Measurements from ENCODE around the gene CAMK1G. TPM values are rescaled to one million over a fixed set of nuclear protein-coding genes. Genes with fewer than 3 reads are reported as not detected.

CAMK1G gene
- total and polyA plus RNA-seq, 2 experiments from 2014 or later, result 0.32 to 0.76 TPM

DNA sequence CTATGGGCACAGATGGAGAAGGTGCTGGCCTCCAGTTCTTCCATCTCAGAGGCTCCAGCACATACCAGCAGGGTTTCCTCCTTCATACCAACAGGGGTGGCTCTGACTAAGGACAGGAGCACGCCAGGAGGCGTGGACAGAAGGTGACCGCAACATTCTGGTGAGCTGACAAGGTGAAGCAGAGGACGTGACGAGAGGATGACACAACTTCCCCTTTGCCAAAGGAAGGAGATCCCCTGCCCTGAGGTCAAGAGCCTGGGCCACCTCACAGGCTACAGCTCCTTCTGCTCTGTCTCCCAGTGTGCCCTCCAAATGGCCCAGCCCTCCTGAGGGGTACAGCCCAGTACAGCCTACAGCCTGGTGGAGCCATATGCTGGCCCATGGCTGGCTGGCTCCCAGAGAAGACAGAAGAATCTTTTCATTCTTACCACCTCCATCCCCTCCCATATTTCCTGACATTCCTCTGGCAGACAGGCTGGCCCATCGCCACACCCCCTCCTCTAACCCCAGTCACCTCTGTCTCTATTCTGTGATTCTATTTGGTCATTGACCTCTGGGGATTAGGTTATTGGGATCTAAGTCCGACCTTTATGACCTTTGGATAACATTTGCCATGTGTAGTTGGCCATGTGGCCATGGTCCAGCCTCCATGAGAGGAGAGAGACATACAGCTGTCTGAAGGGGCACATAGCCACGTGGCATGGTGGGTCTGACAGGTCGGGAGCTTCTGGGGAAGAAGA lies 73.8 kb downstream of the CAMK1G start:
- H3K79me2 ChIP-seq (replicated peaks; ENCODE audit: insufficient read depth), result no peaks in the 10 kb centered on the region
- H2AFZ ChIP-seq, result no peak overlapping the region
- no peaks in the 10 kb centered on the region for H3K9me3 Mint-ChIP-seq
- no peaks in the 10 kb centered on the region for H3K36me3 Mint-ChIP-seq (ENCODE audit: low read depth)
- peaks cover 7% of the 10 kb centered on the region for H3K4me1 ChIP-seq (ENCODE audit: insufficient read depth)
- H4K20me1 ChIP-seq (replicated peaks; ENCODE audit: insufficient read depth), result no peaks in the 10 kb centered on the region
- ATAC-seq, result no peak
- TF ChIP-seq JUNB (IDR thresholded peaks at IDR 0.05; ENCODE audit: unreplicated experiment), result no peak
- TF ChIP-seq ZNF114 (CRISPR knock-in tag; IDR thresholded peaks at IDR 0.05), result no peak
- TF ChIP-seq ETS1 (IDR thresholded peaks at IDR 0.05), result no peak
- TF ChIP-seq, protein P1, sequence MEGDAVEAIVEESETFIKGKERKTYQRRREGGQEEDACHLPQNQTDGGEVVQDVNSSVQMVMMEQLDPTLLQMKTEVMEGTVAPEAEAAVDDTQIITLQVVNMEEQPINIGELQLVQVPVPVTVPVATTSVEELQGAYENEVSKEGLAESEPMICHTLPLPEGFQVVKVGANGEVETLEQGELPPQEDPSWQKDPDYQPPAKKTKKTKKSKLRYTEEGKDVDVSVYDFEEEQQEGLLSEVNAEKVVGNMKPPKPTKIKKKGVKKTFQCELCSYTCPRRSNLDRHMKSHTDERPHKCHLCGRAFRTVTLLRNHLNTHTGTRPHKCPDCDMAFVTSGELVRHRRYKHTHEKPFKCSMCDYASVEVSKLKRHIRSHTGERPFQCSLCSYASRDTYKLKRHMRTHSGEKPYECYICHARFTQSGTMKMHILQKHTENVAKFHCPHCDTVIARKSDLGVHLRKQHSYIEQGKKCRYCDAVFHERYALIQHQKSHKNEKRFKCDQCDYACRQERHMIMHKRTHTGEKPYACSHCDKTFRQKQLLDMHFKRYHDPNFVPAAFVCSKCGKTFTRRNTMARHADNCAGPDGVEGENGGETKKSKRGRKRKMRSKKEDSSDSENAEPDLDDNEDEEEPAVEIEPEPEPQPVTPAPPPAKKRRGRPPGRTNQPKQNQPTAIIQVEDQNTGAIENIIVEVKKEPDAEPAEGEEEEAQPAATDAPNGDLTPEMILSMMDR (conservative IDR thresholded peaks at IDR 0.05; ENCODE audit: low read depth in 2 of 2), result no peak
- TF ChIP-seq POLR2AphosphoS5 (IDR thresholded peaks at IDR 0.05; ENCODE audit: low read depth), result no peak
- no peak for TF ChIP-seq CREB1 (CRISPR knock-in tag; IDR thresholded peaks at IDR 0.05; ENCODE audit: low read depth)
- no peak for TF ChIP-seq EZH2phosphoT487 (IDR thresholded peaks at IDR 0.05; ENCODE audit: unreplicated experiment)
- no peak for TF ChIP-seq EZH2 (IDR thresholded peaks at IDR 0.05; ENCODE audit: low read depth, unreplicated experiment)
- TF ChIP-seq ZNF331 (CRISPR knock-in tag; IDR thresholded peaks at IDR 0.05; ENCODE audit: low read depth), result no peak
- no peak for TF ChIP-seq NANOG (IDR thresholded peaks at IDR 0.05; ENCODE audit: borderline replicate concordance)
- TF ChIP-seq, protein P2, sequence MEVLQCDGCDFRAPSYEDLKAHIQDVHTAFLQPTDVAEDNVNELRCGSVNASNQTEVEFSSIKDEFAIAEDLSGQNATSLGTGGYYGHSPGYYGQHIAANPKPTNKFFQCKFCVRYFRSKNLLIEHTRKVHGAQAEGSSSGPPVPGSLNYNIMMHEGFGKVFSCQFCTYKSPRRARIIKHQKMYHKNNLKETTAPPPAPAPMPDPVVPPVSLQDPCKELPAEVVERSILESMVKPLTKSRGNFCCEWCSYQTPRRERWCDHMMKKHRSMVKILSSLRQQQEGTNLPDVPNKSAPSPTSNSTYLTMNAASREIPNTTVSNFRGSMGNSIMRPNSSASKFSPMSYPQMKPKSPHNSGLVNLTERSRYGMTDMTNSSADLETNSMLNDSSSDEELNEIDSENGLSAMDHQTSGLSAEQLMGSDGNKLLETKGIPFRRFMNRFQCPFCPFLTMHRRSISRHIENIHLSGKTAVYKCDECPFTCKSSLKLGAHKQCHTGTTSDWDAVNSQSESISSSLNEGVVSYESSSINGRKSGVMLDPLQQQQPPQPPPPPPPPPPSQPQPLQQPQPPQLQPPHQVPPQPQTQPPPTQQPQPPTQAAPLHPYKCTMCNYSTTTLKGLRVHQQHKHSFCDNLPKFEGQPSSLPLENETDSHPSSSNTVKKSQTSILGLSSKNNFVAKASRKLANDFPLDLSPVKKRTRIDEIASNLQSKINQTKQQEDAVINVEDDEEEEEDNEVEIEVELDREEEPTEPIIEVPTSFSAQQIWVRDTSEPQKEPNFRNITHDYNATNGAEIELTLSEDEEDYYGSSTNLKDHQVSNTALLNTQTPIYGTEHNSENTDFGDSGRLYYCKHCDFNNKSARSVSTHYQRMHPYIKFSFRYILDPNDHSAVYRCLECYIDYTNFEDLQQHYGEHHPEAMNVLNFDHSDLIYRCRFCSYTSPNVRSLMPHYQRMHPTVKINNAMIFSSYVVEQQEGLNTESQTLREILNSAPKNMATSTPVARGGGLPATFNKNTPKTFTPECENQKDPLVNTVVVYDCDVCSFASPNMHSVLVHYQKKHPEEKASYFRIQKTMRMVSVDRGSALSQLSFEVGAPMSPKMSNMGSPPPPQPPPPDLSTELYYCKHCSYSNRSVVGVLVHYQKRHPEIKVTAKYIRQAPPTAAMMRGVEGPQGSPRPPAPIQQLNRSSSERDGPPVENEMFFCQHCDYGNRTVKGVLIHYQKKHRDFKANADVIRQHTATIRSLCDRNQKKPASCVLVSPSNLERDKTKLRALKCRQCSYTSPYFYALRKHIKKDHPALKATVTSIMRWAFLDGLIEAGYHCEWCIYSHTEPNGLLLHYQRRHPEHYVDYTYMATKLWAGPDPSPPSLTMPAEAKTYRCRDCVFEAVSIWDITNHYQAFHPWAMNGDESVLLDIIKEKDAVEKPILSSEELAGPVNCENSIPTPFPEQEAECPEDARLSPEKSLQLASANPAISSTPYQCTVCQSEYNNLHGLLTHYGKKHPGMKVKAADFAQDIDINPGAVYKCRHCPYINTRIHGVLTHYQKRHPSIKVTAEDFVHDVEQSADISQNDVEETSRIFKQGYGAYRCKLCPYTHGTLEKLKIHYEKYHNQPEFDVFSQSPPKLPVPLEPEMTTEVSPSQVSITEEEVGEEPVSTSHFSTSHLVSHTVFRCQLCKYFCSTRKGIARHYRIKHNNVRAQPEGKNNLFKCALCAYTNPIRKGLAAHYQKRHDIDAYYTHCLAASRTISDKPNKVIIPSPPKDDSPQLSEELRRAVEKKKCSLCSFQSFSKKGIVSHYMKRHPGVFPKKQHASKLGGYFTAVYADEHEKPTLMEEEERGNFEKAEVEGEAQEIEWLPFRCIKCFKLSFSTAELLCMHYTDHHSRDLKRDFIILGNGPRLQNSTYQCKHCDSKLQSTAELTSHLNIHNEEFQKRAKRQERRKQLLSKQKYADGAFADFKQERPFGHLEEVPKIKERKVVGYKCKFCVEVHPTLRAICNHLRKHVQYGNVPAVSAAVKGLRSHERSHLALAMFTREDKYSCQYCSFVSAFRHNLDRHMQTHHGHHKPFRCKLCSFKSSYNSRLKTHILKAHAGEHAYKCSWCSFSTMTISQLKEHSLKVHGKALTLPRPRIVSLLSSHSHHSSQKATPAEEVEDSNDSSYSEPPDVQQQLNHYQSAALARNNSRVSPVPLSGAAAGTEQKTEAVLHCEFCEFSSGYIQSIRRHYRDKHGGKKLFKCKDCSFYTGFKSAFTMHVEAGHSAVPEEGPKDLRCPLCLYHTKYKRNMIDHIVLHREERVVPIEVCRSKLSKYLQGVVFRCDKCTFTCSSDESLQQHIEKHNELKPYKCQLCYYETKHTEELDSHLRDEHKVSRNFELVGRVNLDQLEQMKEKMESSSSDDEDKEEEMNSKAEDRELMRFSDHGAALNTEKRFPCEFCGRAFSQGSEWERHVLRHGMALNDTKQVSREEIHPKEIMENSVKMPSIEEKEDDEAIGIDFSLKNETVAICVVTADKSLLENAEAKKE (CRISPR knock-in tag; IDR thresholded peaks at IDR 0.05), result no peak
- TF ChIP-seq STAT1 (IDR thresholded peaks at IDR 0.05; ENCODE audit: unreplicated experiment), result no peak
- no peak for TF ChIP-seq REST (IDR thresholded peaks at IDR 0.05; ENCODE audit: unreplicated experiment)
- no peak overlapping the region for H3K4me3 Mint-ChIP-seq
- no peak overlapping the region for H3K4me2 ChIP-seq
- no peak overlapping the region for H3K27ac Mint-ChIP-seq
- H3K4me3 ChIP-seq, result no peak overlapping the region
- DNase-seq (ENCODE audit: low spot score), result no peak
- H3K4me1 Mint-ChIP-seq, result peaks cover 26% of the 10 kb centered on the region
- no peaks in the 10 kb centered on the region for H3K36me3 ChIP-seq (ENCODE audit: insufficient read depth)
- no peaks in the 10 kb centered on the region for H3F3A ChIP-seq (replicated peaks; ENCODE audit: low read depth)
- H3K27me3 Mint-ChIP-seq (ENCODE audit: insufficient read depth, low read depth, poor library complexity), result peaks cover 8% of the 10 kb centered on the region
- no peaks in the 10 kb centered on the region; the same call in 1 of the 2 replicates for H3K9me2 ChIP-seq (ENCODE audit: insufficient read depth)
- no peaks in the 10 kb centered on the region for H3K27me3 ChIP-seq (ENCODE audit: insufficient read depth)
- no peak overlapping the region for H3K27ac ChIP-seq (ENCODE audit: low read depth)
